Stimulated activated naive CD4-positive, alpha-beta T cell treated with Interleukin-2 at 50 U/mL for 16 hours (primary cell): Measurements from ENCODE around the gene DIP2B.
"Not testable (repeated sequence)": the region's sequence is repeated elsewhere in the genome, so short reads cannot be mapped to it uniquely, and the experiment has no call there.

ENCODE experiments used
- DNase-seq: peaks from one replicate; lab custom pipeline; 2025; lab: John Stamatoyannopoulos, UW

DIP2B gene

GRCh38 chr12:50728417-50728816 is 223.6 kb downstream of the DIP2B start:
- DNase-seq: no peak

DNA sequence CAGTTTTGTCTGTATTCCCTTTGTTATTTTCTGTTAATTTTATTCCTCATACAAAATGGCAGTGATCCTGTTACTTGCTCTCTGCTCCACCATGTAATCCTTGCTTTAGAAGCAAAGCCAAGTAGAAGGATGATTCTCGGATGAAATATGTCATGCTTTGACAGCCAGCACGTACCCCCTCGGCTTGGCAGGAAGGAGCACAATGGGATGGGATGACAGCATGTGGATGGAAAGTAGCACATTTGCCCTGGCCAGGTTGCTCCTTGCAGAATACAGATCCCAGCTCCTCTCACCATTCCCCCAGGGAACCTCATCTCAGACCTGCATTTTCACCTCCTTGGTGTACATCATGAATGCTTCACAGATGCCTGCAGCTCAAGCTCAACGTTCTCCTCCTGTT is 224.1 kb downstream of the DIP2B start:
- DNase-seq: no peak

- no peak for DNase-seq
These were observed 227.8 kb downstream of the DIP2B start for GRCh38 chr12:50732591-50732990.

GRCh38 chr12:50733706-50734105 is 228.9 kb downstream of the DIP2B start:
- DNase-seq: no peak

GRCh38 chr12:50734409-50735263 is 229.9 kb downstream of the DIP2B start:
- DNase-seq: no peak

DNA sequence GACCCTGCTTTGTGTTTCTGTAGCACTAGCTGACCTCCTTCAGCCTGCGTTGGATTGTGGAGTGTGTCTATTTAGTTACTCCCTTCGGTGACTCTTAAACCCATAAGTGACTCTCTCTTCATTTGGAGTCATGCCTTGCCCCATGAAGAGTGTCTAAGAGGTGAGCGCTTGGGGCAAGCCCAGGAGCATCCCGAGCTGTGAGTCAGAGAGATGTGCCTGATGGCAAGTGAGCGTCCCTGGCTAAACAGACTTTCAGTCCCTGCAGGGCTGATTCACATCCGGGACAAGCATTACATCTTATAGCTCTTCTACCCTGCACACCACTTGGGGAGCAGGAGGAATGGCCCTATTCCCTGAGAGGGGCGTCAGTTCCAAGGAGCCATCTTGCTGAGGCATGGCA is 234.8 kb downstream of the DIP2B start:
- DNase-seq: no peak

- DNase-seq: no peak
These were observed 235.5 kb downstream of the DIP2B start for GRCh38 chr12:50740307-50740706.

DNA sequence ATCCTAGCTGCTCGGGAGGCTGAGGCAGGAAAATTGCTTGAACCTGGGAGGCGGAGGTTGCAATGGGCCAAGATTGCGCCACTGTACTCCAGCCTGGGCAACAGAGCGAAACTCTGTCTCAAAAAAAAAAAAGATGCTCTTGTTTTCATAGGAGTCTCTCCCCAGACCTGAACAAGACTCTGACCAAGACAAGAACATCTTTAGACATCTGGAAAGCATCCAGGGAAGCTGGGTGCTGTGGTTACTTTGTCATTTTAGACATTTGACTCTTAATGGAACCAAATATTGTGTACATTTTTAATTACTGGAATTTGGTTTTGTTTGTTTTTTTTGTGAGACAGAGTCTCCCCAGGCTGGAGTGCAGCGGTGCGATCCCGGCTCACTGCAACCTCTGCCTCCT is 238.0 kb downstream of the DIP2B start:
- no peak for DNase-seq

- no peak for DNase-seq
These were observed 241.1 kb downstream of the DIP2B start for GRCh38 chr12:50745861-50746260.

- no peak for DNase-seq
These were observed 241.6 kb downstream of the DIP2B start for GRCh38 chr12:50746431-50746830.

- DNase-seq: no peak
These were observed 243.0 kb downstream of the DIP2B start for GRCh38 chr12:50747817-50748216.

DNA sequence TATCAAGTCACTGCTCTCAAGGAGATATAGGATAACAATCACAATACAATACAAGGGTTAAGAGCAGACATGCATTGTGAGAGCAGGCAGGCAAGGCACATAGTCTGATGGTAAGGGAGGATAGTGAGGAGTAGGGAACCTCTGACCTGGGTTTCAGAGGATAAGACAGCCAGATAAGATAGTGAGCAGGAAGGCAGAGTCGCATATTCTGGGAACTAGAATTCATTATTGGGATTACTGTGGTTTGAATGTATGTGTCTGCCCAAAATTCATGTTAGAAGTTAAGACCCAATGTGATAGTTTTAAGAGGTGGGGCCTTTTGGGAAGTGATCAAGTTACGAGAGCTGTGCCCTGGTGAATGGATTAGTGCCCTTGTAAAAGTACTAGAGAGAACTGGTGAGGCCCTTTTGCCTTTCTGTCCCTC is 244.7 kb downstream of the DIP2B start:
- no peak for DNase-seq

DNA sequence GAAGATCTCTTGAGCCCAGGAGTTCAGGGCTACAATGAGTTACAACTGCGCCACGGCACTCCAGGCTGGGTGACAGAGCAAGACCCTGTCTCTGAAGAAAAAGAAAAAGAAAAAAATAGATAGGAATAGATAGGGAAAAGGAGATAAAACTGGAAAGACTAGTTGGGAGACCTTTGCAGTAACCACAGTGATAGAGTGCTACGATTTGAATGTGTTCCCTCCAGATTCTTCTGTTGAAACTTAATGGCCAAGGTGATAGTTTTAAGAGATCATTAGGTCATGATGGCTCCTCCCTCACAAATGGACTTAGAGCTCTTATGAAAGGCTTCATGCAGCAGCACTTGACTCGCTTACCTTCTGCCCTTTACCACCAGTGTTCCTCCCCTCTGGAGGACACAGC is 245.6 kb downstream of the DIP2B start:
- no peak for DNase-seq

- no peak for DNase-seq
These were observed 247.3 kb downstream of the DIP2B start for GRCh38 chr12:50751948-50752721.

DNA sequence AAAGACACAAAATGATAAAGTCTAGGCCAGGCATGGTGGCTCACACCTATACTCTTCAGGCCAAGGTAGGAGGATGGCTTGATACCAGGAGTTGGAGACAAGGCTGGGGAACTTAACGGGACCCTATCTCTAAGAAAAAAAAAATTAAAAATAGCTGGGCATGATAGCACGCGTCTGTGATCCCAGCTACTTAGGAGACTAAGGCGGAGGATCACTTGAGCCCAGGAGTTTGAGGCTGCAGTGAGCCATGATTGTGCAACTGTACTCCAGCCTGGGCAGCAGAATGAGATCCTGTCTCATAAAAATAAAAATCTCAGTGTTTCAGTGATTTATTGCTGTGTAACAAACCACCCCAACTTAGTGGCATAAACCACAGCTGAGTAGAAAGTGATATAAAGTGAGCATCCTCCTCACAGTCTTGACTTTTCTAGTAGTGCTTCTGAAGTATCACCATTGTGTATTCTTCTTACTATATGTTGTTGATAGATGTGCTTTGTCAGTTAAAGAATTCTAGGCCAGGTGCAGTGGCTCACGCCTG is 248.5 kb downstream of the DIP2B start:
- DNase-seq: no peak

- DNase-seq: peak; percentile 90
These were observed 259.0 kb downstream of the DIP2B start, which contains the start of gene ATF1 for GRCh38 chr12:50763639-50764285. ATF1 (plus strand) TSS chr12:50764101; CDS start chr12:50780146, 16,045 bp downstream.

GRCh38 chr12:50764286-50765094 is 259.7 kb downstream of the DIP2B start:
- peak; percentile 78 for DNase-seq

GRCh38 chr12:50765095-50765911 is 260.5 kb downstream of the DIP2B start:
- peak; percentile 39 for DNase-seq

GRCh38 chr12:50768391-50768790 is 263.6 kb downstream of the DIP2B start:
- no peak for DNase-seq

- not testable (repeated sequence) for DNase-seq
These were observed 264.0 kb downstream of the DIP2B start for GRCh38 chr12:50768813-50769212.

DNA sequence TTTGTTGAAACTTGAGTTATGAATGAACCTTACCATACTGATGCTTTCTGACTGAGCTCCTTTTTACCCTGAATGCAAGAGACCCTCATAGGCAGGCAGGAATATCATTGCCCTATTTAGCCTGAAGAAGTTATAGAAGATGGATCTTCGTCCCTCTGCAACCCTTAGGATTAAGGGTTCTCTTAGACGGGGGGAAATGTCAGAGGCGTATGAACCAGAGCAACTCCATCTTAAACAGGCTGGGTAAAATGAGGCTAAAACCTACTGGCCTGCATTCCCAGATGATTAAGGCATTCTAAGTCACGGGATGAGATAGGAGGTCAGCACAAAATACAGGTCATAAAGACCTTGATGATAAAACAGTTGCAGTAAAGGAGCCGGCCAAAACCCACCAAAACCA is 266.6 kb downstream of the DIP2B start:
- no peak for DNase-seq
